Retinal pigment epithelial cell (primary cell): ENCODE results near the gene OR51F1.

Source experiments
- DNase-seq: peaks from one replicate; pipeline ENCODE4 v3.0.0-alpha.2; 2010; ENCODE audit warnings: low read depth
- H3K4me3 ChIP-seq: 2 replicates; pipeline ENCODE4 v1.5.1; 2011; ENCODE audit warnings: mild to moderate bottlenecking, low read length, control low read depth, moderate library complexity
- TF ChIP-seq, protein P1 (sequence below): conservative IDR thresholded peaks from 2 replicates; pipeline ENCODE4 v1.5.1; 2011; ENCODE audit warnings: low read depth, low read length, control low read depth, inconsistent platforms

The OR51F1 gene

DNA sequence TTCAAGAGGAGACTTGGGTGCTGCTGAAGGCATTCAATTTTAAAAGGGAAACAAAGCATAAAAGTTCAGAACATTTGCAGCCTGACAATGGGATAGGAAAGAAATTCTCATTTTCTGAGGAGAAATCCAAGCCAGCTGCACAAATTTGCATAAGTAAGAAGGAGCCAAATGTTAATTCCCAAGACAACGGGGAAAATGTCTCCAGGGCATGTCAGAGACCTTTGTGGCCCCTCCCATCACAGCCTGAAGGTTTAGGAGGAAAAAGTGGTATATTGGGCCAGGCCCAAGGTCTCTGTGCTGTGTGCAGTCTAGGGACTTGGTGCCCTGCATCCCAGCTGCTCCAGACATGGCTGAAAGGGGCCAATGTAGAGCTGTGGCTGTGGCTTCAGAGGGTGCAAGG is 12.7 kb upstream of the OR51F1 start:
- DNase-seq: no peak
- H3K4me3 ChIP-seq: no peak overlapping the region
- TF ChIP-seq, protein P1, sequence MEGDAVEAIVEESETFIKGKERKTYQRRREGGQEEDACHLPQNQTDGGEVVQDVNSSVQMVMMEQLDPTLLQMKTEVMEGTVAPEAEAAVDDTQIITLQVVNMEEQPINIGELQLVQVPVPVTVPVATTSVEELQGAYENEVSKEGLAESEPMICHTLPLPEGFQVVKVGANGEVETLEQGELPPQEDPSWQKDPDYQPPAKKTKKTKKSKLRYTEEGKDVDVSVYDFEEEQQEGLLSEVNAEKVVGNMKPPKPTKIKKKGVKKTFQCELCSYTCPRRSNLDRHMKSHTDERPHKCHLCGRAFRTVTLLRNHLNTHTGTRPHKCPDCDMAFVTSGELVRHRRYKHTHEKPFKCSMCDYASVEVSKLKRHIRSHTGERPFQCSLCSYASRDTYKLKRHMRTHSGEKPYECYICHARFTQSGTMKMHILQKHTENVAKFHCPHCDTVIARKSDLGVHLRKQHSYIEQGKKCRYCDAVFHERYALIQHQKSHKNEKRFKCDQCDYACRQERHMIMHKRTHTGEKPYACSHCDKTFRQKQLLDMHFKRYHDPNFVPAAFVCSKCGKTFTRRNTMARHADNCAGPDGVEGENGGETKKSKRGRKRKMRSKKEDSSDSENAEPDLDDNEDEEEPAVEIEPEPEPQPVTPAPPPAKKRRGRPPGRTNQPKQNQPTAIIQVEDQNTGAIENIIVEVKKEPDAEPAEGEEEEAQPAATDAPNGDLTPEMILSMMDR: no peak

DNA sequence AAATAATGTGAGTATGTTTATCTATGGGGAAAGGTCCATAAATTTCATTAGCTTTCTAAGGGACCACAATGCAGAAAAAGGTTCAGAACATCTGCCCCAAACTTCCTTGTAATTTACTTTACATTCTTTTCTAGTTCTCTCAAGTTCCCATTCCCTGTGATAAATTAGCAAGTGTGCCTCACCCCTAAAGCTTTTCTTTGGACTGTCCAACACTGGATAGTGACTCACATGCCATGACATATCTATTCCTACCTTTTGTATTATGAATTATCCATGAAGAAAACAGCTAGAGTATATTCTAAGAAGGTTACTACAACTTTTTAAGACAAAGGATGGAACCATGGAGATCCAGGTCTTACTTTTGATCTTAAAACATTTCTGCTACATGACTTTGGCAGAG is 1.6 kb downstream of the OR51F1 start:
- DNase-seq: no peak
- no peak overlapping the region for H3K4me3 ChIP-seq
- TF ChIP-seq, protein P1: no peak

DNA sequence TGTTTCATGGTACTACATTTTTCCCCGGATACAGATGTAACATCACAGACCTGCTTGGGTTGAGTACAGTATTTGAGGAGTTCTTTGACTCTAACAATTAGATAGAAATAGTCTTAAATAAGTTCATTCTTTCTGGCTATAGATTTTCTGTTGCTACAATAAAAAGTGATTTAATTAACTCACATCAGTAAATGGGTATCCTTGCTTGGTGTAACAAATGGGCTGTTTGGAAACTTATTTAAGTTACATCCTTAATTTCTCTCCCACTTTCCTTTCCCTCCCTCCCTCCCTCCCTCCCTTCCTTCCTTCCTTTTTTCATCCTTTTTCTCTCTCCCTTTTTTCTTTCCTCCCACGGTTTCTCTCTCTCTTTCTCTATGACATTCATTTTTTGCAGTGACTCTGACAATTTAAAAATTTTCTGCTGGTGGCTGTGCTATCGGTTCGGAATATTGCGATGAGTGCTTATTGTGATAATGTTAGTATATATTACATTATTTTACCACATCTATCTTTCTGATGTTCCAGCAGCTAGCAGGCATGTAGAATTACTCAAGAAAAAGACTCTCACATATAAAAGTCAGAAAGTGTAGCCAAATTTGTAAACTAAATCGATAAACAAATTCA is 3.2 kb downstream of the OR51F1 start:
- TF ChIP-seq, protein P1: no peak
- DNase-seq: no peak
- no peak overlapping the region for H3K4me3 ChIP-seq

GRCh38 chr11:4763096-4763495 is 6.6 kb downstream of the OR51F1 start:
- no peak overlapping the region for H3K4me3 ChIP-seq
- DNase-seq: no peak
- TF ChIP-seq, protein P1: no peak

DNA sequence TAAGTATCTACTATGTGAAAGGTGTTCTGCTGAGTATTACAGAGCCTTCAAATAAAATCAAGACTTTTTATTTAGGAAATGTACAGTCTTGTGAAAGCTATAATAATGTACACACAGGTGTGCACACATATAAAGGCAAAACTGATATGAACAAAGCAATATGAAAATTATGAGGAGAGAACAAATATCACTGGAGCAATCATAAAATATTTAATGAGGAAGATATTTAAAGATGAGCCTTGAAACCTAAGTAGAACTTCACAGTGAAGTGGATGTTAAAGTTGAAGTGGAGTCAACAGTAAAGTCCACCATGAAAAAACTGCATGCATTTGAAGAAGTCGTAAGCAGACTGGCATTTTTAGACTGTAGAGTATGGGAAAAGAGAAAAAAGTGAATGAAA is 18.5 kb downstream of the OR51F1 start:
- no peak overlapping the region for H3K4me3 ChIP-seq
- TF ChIP-seq, protein P1: no peak
- no peak for DNase-seq

GRCh38 chr11:4748438-4748837 is 21.3 kb downstream of the OR51F1 start:
- TF ChIP-seq, protein P1: no peak
- H3K4me3 ChIP-seq: no peak overlapping the region
- no peak for DNase-seq

DNA sequence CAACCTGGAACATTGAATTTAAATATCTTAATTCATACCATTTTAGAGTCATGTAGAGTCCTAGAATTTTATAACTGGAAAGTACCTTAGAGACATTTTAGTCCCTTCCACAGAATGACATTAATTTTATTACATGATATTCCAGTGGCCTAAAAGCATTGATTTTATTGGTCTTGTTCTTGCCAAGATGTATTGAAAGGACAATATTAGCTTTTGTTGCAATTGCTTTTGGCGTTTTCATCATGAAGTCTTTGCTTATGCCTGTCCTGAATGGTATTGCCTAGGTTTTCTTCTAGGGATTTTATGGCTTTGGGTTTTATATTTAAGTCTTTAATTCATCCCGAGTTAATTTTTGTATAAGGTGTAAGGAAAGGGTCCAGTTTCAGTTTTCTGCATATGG is 29.0 kb downstream of the OR51F1 start:
- no peak overlapping the region for H3K4me3 ChIP-seq
- DNase-seq: no peak
- TF ChIP-seq, protein P1: no peak
